ENCODE measurements around the gene GALNT13.

GALNT13 gene

DNA sequence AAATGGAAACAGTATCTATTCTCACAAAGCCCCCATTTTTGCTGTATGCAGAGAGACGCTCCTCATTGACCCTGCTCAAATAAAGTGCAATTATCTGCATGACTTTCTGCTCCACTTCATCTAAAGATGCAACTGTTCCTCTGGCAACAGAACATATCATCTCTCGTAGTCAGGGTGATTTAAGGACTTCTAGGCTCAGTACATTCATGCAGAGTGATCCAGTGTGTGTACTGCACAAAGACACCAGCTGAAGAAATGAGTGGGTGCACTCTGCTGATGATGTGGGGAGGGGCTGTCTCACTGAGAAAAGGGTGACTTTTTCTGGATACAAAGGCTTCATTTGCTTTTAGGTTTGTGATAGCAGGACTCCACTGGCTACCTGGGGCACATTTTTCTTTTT, 355.2 kb downstream of the GALNT13 start:
- DNase-seq (ENCODE audit: low spot score): no peak

GRCh38 chr2:154228566-154229280, 357.0 kb downstream of the GALNT13 start:
- no peak for DNase-seq (ENCODE audit: low spot score)

DNA sequence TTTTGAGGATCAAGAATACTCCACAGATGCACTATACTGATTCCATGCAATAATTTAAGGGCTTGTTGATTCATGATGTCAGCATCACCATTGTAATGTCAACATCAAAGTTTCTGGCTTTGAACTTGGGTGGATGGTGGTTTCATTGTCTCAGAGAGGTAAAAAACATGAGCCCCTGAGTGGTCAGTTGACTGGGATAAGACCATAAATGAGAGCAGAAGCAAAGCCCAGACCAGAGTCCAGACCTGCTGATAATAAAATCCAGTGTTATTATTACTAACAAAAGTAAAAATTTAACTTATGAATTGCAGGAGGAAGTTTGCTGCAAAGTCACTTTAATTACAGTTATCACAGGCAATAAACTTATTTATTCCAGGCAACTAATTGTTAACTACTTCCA, 358.2 kb downstream of the GALNT13 start:
- DNase-seq (ENCODE audit: low spot score): no peak

DNA sequence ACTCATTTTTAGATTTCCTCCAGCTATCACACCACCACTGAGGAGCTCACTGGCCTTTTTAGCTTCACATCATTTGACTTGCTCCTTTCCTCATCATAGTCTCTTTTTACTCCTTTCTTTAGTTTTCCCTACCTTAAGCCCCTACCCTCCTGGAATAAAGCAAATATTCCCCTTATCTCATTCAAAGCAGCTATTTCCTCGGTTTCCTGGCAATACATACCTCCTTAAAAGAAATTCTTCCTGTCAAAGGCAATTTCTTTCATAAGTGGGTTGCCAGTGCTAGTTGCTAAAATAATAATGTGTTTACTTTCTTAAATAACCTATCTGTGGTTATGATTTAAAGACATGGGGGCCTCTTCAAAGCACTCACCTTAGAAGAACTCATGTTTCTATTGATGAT, 359.3 kb downstream of the GALNT13 start:
- no peak for DNase-seq (ENCODE audit: low spot score)

DNA sequence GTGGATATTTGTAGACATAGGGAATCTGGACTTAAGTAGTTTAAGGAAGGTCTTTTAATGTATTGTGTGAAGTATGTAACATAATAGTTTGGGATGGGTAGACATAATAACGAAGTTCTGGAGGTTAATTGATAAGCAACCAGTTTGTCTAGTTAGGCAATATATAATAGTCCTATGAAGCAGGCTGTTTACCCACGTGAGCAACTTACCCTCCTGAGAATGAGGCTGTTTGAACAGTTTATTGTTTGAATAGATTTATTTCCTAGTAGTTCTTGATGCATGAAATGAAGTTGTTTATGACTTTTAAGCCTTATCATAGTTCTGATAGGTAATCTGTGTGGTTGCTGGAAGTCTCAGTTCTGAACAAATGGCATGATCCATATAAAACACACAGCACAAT, 361.5 kb downstream of the GALNT13 start:
- no peak for DNase-seq (ENCODE audit: low spot score)

DNA sequence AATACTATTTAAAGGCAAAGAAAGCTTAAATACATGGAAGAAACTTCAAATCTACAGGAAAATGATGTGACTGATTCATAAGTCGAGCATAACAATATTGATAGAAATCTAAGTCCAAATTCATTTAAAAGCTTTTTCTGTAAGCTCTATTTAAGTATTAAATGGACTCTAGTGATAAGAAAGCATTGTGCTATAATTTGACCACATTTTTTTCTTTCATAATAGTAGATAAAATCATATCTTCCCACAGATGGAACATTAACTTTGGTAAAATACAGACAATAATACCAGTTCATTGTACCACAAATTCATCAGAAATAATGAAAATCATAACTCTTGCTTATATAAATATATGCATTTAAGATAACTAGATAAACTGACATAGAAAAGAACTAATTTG, 366.5 kb downstream of the GALNT13 start:
- DNase-seq (ENCODE audit: low spot score): no peak

GRCh38 chr2:154240316-154240715, 368.6 kb downstream of the GALNT13 start:
- no peak for DNase-seq (ENCODE audit: low spot score)

DNA sequence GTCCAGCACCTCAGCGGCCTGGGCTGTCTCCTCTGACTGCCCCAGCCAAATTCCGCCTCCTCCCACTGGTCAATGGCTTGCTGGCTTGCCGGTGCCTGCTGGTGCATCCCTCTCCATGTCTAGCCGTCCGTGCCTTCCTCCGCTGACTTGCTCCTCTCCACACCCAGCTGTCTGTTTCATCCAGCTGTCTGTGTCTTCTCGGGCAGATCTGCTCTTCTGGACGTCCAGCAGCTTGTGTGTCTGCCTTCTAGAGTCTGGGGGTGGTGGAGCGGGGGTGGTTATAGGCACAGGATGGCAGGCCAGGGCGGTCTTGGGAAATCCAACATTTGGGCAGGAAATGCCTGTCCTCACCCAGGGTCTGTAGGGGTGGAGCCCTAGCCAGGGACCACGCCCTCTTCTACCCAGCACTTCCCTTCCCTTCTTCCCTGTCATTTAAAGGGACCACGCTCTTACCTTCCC, 369.2 kb downstream of the GALNT13 start:
- DNase-seq (ENCODE audit: low spot score): peak; percentile 3

DNA sequence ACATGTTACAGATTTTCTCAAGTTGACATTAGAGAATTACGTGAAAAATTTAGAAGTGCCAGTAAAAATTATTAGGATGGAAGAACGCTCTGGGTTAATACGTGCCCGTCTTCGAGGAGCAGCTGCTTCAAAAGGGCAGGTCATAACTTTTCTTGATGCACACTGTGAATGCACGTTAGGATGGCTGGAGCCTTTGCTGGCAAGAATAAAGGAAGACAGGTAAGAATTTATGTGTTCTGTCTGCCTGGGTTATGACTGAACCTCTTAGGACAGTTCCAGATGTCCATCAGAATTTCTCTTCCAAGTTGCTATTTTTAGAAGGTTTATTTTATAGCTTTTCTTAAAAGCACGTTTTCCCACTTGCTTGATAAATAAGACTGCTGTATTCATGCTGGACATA, 371.0 kb downstream of the GALNT13 start:
- no peak for DNase-seq (ENCODE audit: low spot score)

GRCh38 chr2:154243685-154244084, 372.0 kb downstream of the GALNT13 start:
- DNase-seq (ENCODE audit: low spot score): no peak

DNA sequence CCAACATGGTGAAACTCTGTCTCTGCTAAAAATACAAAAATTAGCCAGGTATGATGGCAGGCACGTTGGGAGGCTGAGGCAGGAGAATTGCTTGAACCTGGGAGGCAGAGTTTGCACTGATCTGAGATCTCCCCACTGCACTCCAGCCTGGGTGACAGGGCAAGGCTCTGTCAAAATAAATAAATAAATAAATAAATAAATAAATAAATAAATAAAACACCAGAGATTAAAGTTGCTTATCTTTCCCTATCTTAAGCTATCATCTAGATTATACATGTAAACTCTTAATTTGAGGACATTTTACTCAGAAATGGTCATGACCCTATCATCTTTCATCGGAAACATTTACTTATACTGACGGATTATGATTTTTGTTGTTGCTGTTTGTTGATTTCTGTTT, 373.2 kb downstream of the GALNT13 start:
- no peak for DNase-seq (ENCODE audit: low spot score)

- DNase-seq (ENCODE audit: low spot score): no peak
These were observed 375.8 kb downstream of the GALNT13 start for GRCh38 chr2:154247503-154247902.

- DNase-seq (ENCODE audit: low spot score): no peak
These were observed 384.4 kb downstream of the GALNT13 start for GRCh38 chr2:154256136-154256535.

DNA sequence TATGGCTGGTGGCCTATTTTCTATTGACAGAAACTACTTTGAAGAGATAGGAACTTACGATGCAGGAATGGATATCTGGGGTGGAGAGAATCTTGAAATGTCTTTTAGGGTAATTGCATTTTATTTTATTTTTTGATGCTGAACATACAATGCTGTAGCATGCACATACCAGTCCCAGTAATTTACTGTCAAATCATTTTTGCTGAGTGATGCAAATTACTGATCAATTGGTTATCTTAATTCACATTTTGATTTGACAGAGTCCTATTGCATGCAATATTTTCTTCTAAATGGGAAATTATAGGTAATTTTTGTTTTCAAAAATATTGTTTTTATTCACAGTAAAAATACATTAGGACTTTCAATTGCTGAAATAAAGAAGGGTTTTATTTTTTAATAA, 387.3 kb downstream of the GALNT13 start:
- DNase-seq (ENCODE audit: low spot score): no peak

GRCh38 chr2:154261473-154262027, 389.8 kb downstream of the GALNT13 start:
- no peak for DNase-seq (ENCODE audit: low spot score)

DNA sequence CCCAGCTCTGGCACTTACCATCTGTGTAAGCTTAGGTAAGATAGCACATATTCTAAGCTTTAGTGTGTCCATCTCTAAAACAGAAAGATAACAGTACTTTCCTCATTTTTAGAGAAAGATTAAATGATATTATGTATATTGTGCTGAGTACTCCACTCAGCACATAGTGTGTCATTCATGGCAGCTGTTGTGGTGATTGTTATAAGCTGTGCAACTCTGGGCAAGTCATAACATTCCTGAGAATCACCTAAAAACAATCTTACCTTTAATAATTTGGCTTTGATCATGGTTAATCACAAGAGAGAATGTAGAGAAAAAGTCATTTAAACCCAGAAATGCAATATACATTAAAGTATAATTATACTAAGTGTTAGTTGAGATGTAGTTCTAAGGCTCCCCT, 391.5 kb downstream of the GALNT13 start:
- no peak for DNase-seq (ENCODE audit: low spot score)

- DNase-seq (ENCODE audit: low spot score): no peak
These were observed 392.3 kb downstream of the GALNT13 start for GRCh38 chr2:154264024-154264423.

DNA sequence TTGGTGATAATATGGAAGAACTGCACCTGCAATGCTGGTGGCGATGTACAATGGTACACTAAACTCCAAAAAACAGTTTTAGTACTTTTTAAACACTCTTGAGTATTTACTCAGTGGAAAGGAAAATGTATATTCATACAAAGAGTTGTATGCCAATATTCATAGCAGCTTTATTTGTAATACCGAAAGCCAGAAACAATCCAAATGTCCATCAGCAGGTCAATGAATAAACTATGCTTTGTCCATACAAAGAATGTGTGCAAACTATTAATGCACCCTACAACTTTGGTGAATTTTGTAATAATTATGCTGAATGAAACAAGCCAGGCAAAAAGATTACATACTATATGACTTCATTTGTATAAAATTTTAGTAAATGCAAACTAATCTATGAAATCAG, 396.3 kb downstream of the GALNT13 start:
- DNase-seq (ENCODE audit: low spot score): no peak

DNA sequence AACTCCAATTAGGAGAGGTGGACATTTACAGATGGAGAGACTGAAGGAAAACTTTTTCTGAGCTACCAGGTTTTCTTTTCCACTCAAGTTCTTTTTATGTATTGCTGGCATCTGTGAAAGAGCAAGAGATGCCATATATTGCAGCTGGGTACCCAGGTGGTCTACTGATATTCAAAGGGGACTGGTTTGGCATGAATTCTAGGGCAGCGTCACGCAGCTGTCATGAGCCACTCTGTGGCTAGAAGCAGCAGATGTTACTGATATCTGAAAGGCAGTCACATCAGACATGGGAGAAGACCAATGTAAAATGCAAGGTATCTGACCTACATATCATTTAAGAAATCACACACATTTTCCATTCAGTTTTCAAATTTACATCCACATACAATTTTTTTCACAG, 408.8 kb downstream of the GALNT13 start:
- no peak for DNase-seq (ENCODE audit: low spot score)

DNA sequence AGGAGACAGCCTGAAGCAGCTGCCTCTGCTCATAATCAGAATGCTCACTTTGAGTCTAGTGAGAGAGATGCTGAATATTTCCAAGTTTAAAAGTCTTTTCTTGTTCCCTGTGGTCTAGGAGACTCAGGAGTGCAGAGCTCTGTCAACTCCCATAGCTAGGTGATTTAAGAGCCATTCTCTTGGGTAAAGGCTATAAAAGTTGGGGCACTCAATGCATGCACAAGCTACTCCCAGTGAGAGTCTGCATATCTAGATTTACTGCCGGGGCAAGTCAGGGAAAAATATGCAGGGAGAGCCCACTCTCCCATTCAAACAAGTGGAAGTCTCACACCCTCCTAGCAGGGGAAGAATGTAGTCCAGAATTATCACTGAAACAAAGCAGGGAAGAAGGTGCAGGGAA, 418.1 kb downstream of the GALNT13 start:
- no peak for DNase-seq (ENCODE audit: low spot score)

GRCh38 chr2:154291511-154291910, 419.8 kb downstream of the GALNT13 start:
- no peak for DNase-seq (ENCODE audit: low spot score)

DNA sequence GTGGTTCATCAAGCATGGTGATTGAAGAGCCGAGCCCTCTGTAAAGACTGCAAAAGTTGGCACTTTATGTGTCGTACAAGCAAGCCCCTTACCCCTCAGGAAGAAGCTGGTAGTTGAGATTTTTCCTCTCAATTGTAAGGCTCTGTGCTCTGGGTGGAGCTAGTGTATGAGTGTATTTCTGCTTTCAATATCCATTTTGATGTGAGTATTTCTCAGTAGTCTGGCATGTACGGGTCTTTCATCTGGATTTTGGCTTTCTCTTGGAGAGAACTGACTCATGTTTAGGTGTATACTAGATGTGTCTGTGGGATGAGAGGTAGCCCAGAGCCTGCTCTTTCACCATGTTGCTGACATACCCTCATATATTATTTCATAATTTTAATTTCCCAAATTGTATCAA, 420.2 kb downstream of the GALNT13 start:
- no peak for DNase-seq (ENCODE audit: low spot score)

GRCh38 chr2:154293864-154294263, 422.1 kb downstream of the GALNT13 start:
- DNase-seq (ENCODE audit: low spot score): no peak

Measured in D341Med (cell line).